ENCODE data around the gene LTBR.
A peak's percentile ranks its signal among the peaks of the same experiment; 100 is the strongest.

LTBR gene

DNA sequence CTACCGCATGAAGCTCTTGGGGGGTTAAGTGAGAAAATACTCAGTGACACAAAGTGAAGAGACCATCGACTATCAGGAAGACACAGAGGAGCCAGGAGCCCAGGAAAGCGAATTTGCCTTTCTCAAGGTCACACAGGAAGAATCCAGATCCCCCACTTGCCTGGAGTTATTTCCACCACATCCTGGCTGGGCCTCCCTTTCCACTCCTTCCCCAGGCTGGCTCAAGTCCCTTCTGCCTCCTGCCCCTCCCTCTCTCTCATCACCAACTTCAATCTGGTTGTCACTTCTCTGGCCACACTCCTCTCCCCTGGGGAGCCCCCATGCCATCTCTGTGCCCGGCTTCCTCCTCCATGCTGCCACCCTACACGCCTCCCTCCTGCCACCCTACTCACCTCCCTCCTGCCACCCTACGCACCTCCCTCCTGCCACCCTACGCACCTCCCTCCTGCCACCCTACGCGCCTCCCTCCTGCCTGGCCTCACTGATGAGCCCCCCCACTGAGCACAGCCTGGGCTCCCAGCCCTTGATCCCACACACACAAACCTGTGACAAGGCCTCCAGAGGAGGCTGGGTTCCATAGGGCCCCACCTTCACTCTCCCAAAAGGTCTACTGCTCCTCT lies 14.9 kb upstream of the LTBR start (continued):
- TF ChIP-seq ZNF571 (tag by site-specific recombination; IDR thresholded peaks at IDR 0.05), result no peak
- peak; percentile 87 for TF ChIP-seq ZFHX2 (tag by site-specific recombination; conservative IDR thresholded peaks at IDR 0.05)
- no peak for TF ChIP-seq KLF8 (tag by site-specific recombination; IDR thresholded peaks at IDR 0.05)
- no peak for TF ChIP-seq HOXC10 (CRISPR knock-in tag; IDR thresholded peaks at IDR 0.05)
- TF ChIP-seq ZIC2 (tag by site-specific recombination; IDR thresholded peaks at IDR 0.05), result peak; percentile 73
- TF ChIP-seq ZNF654 (tag by site-specific recombination; IDR thresholded peaks at IDR 0.05; ENCODE audit: low read depth), result no peak
- TF ChIP-seq GLIS1 (tag by site-specific recombination; IDR thresholded peaks at IDR 0.05), result peak; percentile 97
- no peak for TF ChIP-seq ZNF311 (tag by site-specific recombination; IDR thresholded peaks at IDR 0.05; ENCODE audit: borderline replicate concordance)
- TF ChIP-seq ZNF510 (tag by site-specific recombination; IDR thresholded peaks at IDR 0.05; ENCODE audit: insufficient replicate concordance), result no peak
- no peak for TF ChIP-seq PRDM6 (tag by site-specific recombination; IDR thresholded peaks at IDR 0.05)
- TF ChIP-seq ZNF221 (tag by site-specific recombination; IDR thresholded peaks at IDR 0.05; ENCODE audit: borderline replicate concordance), result no peak
- no peak for TF ChIP-seq ZNF239 (tag by site-specific recombination; IDR thresholded peaks at IDR 0.05)
- TF ChIP-seq, protein P1, sequence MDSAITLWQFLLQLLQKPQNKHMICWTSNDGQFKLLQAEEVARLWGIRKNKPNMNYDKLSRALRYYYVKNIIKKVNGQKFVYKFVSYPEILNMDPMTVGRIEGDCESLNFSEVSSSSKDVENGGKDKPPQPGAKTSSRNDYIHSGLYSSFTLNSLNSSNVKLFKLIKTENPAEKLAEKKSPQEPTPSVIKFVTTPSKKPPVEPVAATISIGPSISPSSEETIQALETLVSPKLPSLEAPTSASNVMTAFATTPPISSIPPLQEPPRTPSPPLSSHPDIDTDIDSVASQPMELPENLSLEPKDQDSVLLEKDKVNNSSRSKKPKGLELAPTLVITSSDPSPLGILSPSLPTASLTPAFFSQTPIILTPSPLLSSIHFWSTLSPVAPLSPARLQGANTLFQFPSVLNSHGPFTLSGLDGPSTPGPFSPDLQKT (IDR thresholded peaks at IDR 0.05; ENCODE audit: borderline replicate concordance, low read depth, low read length), result no peak
- TF ChIP-seq ZNF558 (tag by site-specific recombination; IDR thresholded peaks at IDR 0.05), result no peak
- TF ChIP-seq GLIS2 (tag by site-specific recombination; IDR thresholded peaks at IDR 0.05), result peak; percentile 54; the same call in 1 of the 2 replicates
- TF ChIP-seq ZNF610 (tag by site-specific recombination; IDR thresholded peaks at IDR 0.05; ENCODE audit: borderline replicate concordance), result no peak
- TF ChIP-seq ZNF76 (tag by site-specific recombination; IDR thresholded peaks at IDR 0.05; ENCODE audit: borderline replicate concordance, low read depth), result no peak
- TF ChIP-seq ZNF544 (tag by site-specific recombination; IDR thresholded peaks at IDR 0.05), result no peak
- no peak for TF ChIP-seq ZNF169 (tag by site-specific recombination; IDR thresholded peaks at IDR 0.05)
- peak; percentile 87 for TF ChIP-seq ZNF341 (tag by site-specific recombination; IDR thresholded peaks at IDR 0.05; ENCODE audit: low read depth)
- no peak for TF ChIP-seq GFI1B (tag by site-specific recombination; IDR thresholded peaks at IDR 0.05)
- TF ChIP-seq ZNF391 (tag by site-specific recombination; IDR thresholded peaks at IDR 0.05; ENCODE audit: borderline replicate concordance, low read depth), result no peak
- TF ChIP-seq, protein P2, sequence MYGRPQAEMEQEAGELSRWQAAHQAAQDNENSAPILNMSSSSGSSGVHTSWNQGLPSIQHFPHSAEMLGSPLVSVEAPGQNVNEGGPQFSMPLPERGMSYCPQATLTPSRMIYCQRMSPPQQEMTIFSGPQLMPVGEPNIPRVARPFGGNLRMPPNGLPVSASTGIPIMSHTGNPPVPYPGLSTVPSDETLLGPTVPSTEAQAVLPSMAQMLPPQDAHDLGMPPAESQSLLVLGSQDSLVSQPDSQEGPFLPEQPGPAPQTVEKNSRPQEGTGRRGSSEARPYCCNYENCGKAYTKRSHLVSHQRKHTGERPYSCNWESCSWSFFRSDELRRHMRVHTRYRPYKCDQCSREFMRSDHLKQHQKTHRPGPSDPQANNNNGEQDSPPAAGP (tag by site-specific recombination; IDR thresholded peaks at IDR 0.05), result peak; percentile 60; the same call in 1 of the 2 replicates
- TF ChIP-seq ZNF521 (tag by site-specific recombination; IDR thresholded peaks at IDR 0.05), result no peak
- peak; percentile 77 for TF ChIP-seq HIC1 (tag by site-specific recombination; IDR thresholded peaks at IDR 0.05)
- TF ChIP-seq, protein P3, sequence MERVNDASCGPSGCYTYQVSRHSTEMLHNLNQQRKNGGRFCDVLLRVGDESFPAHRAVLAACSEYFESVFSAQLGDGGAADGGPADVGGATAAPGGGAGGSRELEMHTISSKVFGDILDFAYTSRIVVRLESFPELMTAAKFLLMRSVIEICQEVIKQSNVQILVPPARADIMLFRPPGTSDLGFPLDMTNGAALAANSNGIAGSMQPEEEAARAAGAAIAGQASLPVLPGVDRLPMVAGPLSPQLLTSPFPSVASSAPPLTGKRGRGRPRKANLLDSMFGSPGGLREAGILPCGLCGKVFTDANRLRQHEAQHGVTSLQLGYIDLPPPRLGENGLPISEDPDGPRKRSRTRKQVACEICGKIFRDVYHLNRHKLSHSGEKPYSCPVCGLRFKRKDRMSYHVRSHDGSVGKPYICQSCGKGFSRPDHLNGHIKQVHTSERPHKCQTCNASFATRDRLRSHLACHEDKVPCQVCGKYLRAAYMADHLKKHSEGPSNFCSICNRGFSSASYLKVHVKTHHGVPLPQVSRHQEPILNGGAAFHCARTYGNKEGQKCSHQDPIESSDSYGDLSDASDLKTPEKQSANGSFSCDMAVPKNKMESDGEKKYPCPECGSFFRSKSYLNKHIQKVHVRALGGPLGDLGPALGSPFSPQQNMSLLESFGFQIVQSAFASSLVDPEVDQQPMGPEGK (tag by site-specific recombination; IDR thresholded peaks at IDR 0.05), result 0 out of 2 replicates have a peak, but pooled peaks have one; percentile 11
